Caki2 (cell line): Measurements from ENCODE around the gene TPPP. TPM values are rescaled to one million over a fixed set of nuclear protein-coding genes. Genes with fewer than 3 reads are reported as not detected.

Source experiments
- total RNA-seq: library from RNA; depleted of rRNA; stranded (reverse); fragments of >200 nt; shearing (Covaris generic); gene quantifications from 2 replicates; pipeline ENCODE4 v1.2.3, GENCODE V29; 2014; ENCODE audit warnings: low replicate concordance; rRNA removed

The TPPP gene
- total RNA-seq, 1 experiment from 2014 or later: 0.34 TPM

Other genes with a start within 250 kb of the TPPP start
- gene SLC9A3, start 168.9 kb downstream of the TPPP start, total RNA-seq: 0.43 and 1.8 TPM in 2 replicates
- 4.4 and 7.7 TPM in 2 replicates for gene CEP72, start 81.0 kb downstream of the TPPP start, total RNA-seq
- gene ZDHHC11B, start 91.4 kb upstream of the TPPP start, total RNA-seq: not detected in 2 replicates
- 1.2 and 2.2 TPM in 2 replicates for gene ZDHHC11, start 157.6 kb upstream of the TPPP start, total RNA-seq
- 20.4 and 29.2 TPM in 2 replicates for gene BRD9, start 199.4 kb upstream of the TPPP start, total RNA-seq
- 32.6 and 60.2 TPM in 2 replicates for gene TRIP13, start 199.5 kb upstream of the TPPP start, total RNA-seq